ENCODE data around the gene PIGL.

GRCh38 chr17:16190703-16191360 is 26.2 kb upstream of the PIGL start:
- TF ChIP-seq, protein P1, sequence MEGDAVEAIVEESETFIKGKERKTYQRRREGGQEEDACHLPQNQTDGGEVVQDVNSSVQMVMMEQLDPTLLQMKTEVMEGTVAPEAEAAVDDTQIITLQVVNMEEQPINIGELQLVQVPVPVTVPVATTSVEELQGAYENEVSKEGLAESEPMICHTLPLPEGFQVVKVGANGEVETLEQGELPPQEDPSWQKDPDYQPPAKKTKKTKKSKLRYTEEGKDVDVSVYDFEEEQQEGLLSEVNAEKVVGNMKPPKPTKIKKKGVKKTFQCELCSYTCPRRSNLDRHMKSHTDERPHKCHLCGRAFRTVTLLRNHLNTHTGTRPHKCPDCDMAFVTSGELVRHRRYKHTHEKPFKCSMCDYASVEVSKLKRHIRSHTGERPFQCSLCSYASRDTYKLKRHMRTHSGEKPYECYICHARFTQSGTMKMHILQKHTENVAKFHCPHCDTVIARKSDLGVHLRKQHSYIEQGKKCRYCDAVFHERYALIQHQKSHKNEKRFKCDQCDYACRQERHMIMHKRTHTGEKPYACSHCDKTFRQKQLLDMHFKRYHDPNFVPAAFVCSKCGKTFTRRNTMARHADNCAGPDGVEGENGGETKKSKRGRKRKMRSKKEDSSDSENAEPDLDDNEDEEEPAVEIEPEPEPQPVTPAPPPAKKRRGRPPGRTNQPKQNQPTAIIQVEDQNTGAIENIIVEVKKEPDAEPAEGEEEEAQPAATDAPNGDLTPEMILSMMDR (IDR thresholded peaks at IDR 0.05) = no peak
- TF ChIP-seq POLR2A (IDR thresholded peaks at IDR 0.05) = no peak
